Stomach (tissue), 4 donors: Measurements from ENCODE around the gene C7orf33.

ENCODE experiments used
- CTCF ChIP-seq, 7 experiments: fragments of 450-650 bp in 4 of 7; fragments of 200-600 bp in 3 of 7; sonication (generic) in 3 of 7; IDR thresholded peaks; one replicate each; pipeline ENCODE4 v1.5.1; 2016 to 2019; ENCODE audit warnings: antibody characterized with exemption in 7 of 7, control low read depth in 2 of 7, mild to moderate bottlenecking in 1 of 7
- EP300 ChIP-seq: sonication (generic); formaldehyde crosslinking; IDR thresholded peaks from one replicate; pipeline ENCODE4 v1.6.1; 2017; ENCODE audit warnings: antibody characterized with exemption
- POLR2A ChIP-seq, 4 donors: fragments of 450-650 bp; IDR thresholded peaks; one replicate each; pipeline ENCODE4 v1.6.1; 2016; ENCODE audit warnings: antibody characterized with exemption in 4 of 4, control low read depth in 2 of 4, mild to moderate bottlenecking in 1 of 4, moderate library complexity in 1 of 4
- POLR2AphosphoS5 ChIP-seq, 3 donors: sonication (generic); formaldehyde crosslinking; IDR thresholded peaks; one replicate each; pipeline ENCODE4 v1.6.1; 2016; ENCODE audit warnings: antibody characterized with exemption in 3 of 3

GRCh38 chr7:148575640-148576411 is 14.7 kb upstream of the C7orf33 start:
- peak in 5 of 7 experiments; percentile 59 to 86 (median 76) for TF ChIP-seq CTCF (IDR thresholded peaks at IDR 0.05)
- no peak for TF ChIP-seq POLR2A (IDR thresholded peaks at IDR 0.05)
- TF ChIP-seq EP300, result no peak
- peak in 1 of 3 donors; percentile 18 for TF ChIP-seq POLR2AphosphoS5 (IDR thresholded peaks at IDR 0.05)
